Retinal pigment epithelial cell (primary cell): Measurements from ENCODE around the gene PRDM16.
"Not testable (repeated sequence)": the region's sequence is repeated elsewhere in the genome, so short reads cannot be mapped to it uniquely, and the experiment has no call there.

Experiments
- DNase-seq: peaks from one replicate; pipeline ENCODE4 v3.0.0-alpha.2; 2010; ENCODE audit warnings: low read depth
- H3K4me3 ChIP-seq: 2 replicates; pipeline ENCODE4 v1.5.1; 2011; ENCODE audit warnings: mild to moderate bottlenecking, low read length, control low read depth, moderate library complexity
- CTCF ChIP-seq: conservative IDR thresholded peaks from 2 replicates; pipeline ENCODE4 v1.5.1; 2011; ENCODE audit warnings: low read depth, low read length, control low read depth, inconsistent platforms

Gene PRDM16

GRCh38 chr1:3282186-3282585, 213.2 kb downstream of the PRDM16 start:
- no peak for TF ChIP-seq CTCF
- no peak overlapping the region for H3K4me3 ChIP-seq
- no peak for DNase-seq

- DNase-seq, result no peak
- no peak overlapping the region for H3K4me3 ChIP-seq
- no peak for TF ChIP-seq CTCF
Observed at GRCh38 chr1:3282656-3283430, 213.8 kb downstream of the PRDM16 start.

GRCh38 chr1:3283849-3284248, 214.8 kb downstream of the PRDM16 start:
- H3K4me3 ChIP-seq, result no peak overlapping the region
- peak; percentile 81 for TF ChIP-seq CTCF
- no peak for DNase-seq

- no peak for DNase-seq
- no peak overlapping the region for H3K4me3 ChIP-seq
- TF ChIP-seq CTCF, result no peak
Observed at GRCh38 chr1:3284691-3285090, 215.7 kb downstream of the PRDM16 start.

- H3K4me3 ChIP-seq, result no peak overlapping the region
- no peak for TF ChIP-seq CTCF
- no peak for DNase-seq
Observed at GRCh38 chr1:3285106-3285740, 216.2 kb downstream of the PRDM16 start.

GRCh38 chr1:3287095-3287494, 218.1 kb downstream of the PRDM16 start:
- DNase-seq, H3K4me3 ChIP-seq: not testable (repeated sequence)

- DNase-seq, result no peak
- no peak for TF ChIP-seq CTCF
- no peak overlapping the region for H3K4me3 ChIP-seq
Observed at GRCh38 chr1:3287656-3288160, 218.7 kb downstream of the PRDM16 start.
